ENCODE measurements around the gene PLEKHG5. TPM values are rescaled to one million over a fixed set of nuclear protein-coding genes. Genes with fewer than 3 reads are reported as not detected.
A peak's percentile ranks its signal among the peaks of the same experiment; 100 is the strongest.
"Not testable (repeated sequence)": the region's sequence is repeated elsewhere in the genome, so short reads cannot be mapped to it uniquely, and the experiment has no call there.

The PLEKHG5 gene
- total RNA-seq, 1 donor from 2014 or later, result 17.2 TPM

DNA sequence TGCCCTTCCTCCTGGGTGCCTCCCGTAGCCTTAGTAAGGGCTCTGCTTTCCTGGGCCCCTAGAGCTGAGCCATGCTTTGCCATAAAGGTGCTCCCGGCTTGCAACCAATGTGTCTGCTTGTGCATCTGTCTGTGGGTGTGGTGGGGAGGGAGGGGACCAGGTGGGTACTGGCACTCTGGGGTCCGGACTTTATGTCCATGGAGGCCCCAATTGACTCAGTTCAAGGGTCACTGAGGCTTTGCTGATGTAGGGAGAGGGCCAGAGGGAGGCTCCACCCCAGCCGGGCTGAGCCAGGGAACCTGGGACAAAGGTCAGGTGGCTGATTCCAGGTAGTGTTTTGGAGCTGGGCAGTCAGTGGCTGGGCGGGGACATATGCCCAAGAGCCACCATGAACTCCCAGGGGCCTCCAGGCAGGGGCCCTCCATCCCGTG lies 40.5 kb downstream of the PLEKHG5 start:
- Histone ChIP-seq H3K4me1 (peaks cover 18% of the 10 kb centered on the region), H3K36me3 (no peaks in the 10 kb centered on the region), H3K27me3 (peaks cover 9% of the 10 kb centered on the region), H3K9me3 (no peaks in the 10 kb centered on the region), H3K4me3 (no peak overlapping the region), H3K27ac (no peak overlapping the region)
- DNase-seq (ENCODE audit: extremely low spot score in 2 of 2), result no peak
- no peak for TF ChIP-seq POLR2A (IDR thresholded peaks at IDR 0.05)
- TF ChIP-seq, protein P1, sequence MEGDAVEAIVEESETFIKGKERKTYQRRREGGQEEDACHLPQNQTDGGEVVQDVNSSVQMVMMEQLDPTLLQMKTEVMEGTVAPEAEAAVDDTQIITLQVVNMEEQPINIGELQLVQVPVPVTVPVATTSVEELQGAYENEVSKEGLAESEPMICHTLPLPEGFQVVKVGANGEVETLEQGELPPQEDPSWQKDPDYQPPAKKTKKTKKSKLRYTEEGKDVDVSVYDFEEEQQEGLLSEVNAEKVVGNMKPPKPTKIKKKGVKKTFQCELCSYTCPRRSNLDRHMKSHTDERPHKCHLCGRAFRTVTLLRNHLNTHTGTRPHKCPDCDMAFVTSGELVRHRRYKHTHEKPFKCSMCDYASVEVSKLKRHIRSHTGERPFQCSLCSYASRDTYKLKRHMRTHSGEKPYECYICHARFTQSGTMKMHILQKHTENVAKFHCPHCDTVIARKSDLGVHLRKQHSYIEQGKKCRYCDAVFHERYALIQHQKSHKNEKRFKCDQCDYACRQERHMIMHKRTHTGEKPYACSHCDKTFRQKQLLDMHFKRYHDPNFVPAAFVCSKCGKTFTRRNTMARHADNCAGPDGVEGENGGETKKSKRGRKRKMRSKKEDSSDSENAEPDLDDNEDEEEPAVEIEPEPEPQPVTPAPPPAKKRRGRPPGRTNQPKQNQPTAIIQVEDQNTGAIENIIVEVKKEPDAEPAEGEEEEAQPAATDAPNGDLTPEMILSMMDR (IDR thresholded peaks at IDR 0.05), result no peak
- no peak for TF ChIP-seq POLR2AphosphoS5 (IDR thresholded peaks at IDR 0.05; ENCODE audit: insufficient read depth in 1 of 2, low read depth in 1 of 2)
- intact Hi-C loops (cut with DNase I), result no loop called here

DNA sequence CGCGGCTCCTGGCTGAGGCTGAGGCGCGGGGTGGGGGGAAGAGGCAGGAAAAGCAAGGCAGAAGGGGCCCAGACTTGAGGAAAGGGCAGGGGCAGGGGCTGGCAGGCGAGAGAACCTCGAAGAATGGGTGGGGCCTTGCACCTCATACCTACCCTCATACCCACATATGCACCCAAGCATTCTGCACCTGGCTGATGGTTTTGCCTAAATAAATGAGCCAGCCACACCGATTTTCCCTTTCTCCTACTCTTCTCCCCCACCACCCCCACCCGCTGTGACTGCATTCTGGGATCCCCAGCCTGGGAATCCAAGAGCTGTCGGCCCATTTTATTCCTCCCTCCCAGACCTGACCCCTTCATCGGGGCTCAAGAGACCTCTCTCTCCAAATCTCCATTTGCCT lies 41.0 kb downstream of the PLEKHG5 start:
- H3K27me3 ChIP-seq; intact Hi-C loops (cut with DNase I); H3K36me3 ChIP-seq; H3K9me3 ChIP-seq; H3K4me3 ChIP-seq; H3K27ac ChIP-seq; DNase-seq (ENCODE audit: extremely low spot score in 2 of 2): not testable (repeated sequence)
- peaks cover 18% of the 10 kb centered on the region for H3K4me1 ChIP-seq

DNA sequence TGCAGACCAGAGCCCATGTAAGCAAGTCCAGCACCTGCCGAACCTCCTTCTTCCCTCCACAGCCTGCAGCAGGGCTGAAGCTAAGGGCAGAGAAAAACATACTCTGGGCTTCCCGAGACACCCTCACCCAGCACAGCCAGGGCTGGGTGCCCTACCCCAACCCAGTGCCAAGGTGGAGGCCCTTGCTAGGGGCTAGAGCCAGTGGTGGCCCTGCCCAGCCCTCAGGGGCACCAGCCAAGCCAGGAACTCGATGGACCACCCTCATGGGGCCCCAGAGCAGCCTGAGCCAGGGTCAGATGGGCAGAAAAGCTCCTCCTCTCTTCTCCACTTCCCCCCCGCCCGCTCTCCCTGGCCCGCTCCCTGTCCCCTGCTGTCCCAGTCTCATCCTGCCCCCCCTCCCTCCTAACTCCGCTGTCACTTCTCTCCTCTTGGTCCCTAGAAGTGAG lies 41.4 kb downstream of the PLEKHG5 start:
- intact Hi-C loops (cut with DNase I), result no loop called here
- TF ChIP-seq POLR2AphosphoS5 (IDR thresholded peaks at IDR 0.05; ENCODE audit: insufficient read depth in 1 of 2, low read depth in 1 of 2), result no peak
- no peak for TF ChIP-seq POLR2A (IDR thresholded peaks at IDR 0.05)
- TF ChIP-seq, protein P1 (IDR thresholded peaks at IDR 0.05), result no peak
- DNase-seq (ENCODE audit: extremely low spot score in 2 of 2), result no peak
- no peak overlapping the region for H3K27ac ChIP-seq
- no peaks in the 10 kb centered on the region for H3K36me3 ChIP-seq
- H3K27me3 ChIP-seq, result peaks cover 6% of the 10 kb centered on the region
- no peaks in the 10 kb centered on the region for H3K9me3 ChIP-seq
- H3K4me1 ChIP-seq, result peaks cover 18% of the 10 kb centered on the region
- no peak overlapping the region for H3K4me3 ChIP-seq

DNA sequence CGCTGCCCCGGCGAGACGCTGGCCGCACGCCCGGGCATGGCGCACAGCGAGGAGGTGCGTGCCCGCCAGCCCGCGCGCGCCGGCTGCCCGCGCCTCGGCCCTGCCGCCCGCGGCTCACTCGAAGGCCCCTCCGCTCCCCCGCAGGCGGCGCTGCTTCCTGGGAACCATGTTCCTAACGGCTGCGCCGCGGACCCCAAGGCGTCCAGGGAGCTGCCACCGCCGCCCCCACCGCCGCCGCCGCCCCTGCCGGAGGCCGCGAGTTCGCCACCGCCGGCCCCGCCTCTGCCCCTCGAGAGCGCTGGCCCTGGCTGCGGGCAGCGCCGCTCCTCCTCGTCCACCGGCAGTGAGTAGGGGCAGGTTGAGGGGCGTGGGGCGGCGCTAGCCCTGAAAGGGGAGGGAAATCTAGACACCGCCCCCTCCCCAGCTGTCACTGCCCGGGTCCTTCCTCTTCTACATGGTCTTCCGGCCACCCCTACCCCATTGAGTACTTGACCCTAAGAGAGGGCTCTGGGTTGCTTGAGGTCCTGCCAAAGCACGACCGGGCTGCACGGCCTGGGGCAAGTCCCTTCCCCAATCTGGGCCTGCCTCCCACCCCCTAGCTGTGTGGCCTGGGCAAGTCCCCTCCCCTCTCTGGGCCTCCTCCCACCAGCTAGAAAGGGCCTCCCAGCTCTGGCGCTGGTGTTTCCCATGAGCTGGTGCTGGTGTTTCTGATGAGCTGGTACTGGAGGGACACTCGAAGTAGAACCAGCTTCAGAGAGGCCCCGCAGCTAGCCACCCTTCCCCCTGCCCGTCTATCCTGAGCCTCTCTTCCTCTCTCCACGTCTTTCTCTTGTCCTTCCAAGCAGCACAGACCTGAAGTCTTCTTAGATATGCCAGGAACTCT lies 42.5 kb downstream of the PLEKHG5 start:
- peaks cover 18% of the 10 kb centered on the region for H3K4me1 ChIP-seq
- intact Hi-C loops (cut with DNase I), result no loop called here
- TF ChIP-seq POLR2AphosphoS5 (IDR thresholded peaks at IDR 0.05; ENCODE audit: insufficient read depth in 1 of 2, low read depth in 1 of 2), result no peak
- TF ChIP-seq POLR2A (IDR thresholded peaks at IDR 0.05), result no peak
- TF ChIP-seq, protein P1 (IDR thresholded peaks at IDR 0.05), result no peak
- H3K27ac ChIP-seq, result no peak overlapping the region
- peaks cover 6% of the 10 kb centered on the region for H3K27me3 ChIP-seq
- peak overlapping the region; percentile 11 to 32 for H3K4me3 ChIP-seq
- DNase-seq (ENCODE audit: extremely low spot score in 2 of 2), result no peak
- no peaks in the 10 kb centered on the region for H3K9me3 ChIP-seq
- H3K36me3 ChIP-seq, result no peaks in the 10 kb centered on the region

DNA sequence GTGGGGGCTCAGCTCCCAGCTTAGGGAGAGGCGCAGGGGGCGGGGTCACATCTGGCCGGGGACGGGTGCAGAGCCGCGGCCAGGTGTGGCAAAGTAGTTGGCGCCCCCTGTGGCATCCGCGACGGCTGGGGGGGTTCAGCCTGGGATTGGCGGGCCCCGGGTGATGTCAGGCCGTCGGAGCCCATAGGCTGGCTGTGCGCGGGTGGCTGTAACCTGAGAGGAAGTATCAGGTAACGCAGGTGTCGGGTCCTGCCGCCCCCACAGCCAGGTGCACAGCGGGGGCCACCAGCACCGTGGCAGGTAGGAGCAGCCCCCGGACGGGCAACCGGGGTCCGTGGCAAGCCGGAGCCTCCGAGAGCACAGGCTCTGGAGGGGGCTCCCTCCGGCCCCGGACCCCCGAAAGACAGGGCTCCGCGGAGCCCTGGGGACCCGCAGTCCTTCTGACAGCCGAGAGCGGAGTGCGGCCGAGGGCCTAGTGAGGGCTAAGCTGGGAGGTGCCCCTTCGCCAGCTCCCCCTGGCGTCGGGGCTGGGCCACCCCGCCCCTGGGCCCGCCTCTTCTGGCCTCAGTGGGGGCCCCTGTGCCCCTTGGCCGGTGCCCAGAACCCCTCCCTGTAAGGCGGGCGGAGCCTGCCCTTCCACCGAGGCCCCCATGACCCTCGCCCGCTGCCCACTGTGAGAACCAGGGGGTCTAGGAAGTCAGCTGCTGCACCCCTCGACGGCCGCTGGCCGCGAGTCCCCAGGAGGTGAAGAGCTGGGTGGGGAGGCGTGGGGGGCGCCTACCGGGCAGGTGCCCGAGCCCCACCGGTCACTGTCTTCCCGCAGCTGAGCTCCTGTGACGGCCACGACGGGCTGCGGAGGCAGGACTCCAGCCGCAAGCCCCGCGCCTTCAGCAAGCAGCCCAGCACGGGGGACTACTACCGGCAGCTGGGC lies 43.4 kb downstream of the PLEKHG5 start:
- intact Hi-C loops (cut with DNase I), result no loop called here
- peaks cover 18% of the 10 kb centered on the region for H3K4me1 ChIP-seq
- H3K27ac ChIP-seq, result no peak overlapping the region
- peaks cover 6% of the 10 kb centered on the region for H3K27me3 ChIP-seq
- no peak for TF ChIP-seq POLR2AphosphoS5 (IDR thresholded peaks at IDR 0.05; ENCODE audit: insufficient read depth in 1 of 2, low read depth in 1 of 2)
- TF ChIP-seq POLR2A (IDR thresholded peaks at IDR 0.05), result no peak
- TF ChIP-seq, protein P1 (IDR thresholded peaks at IDR 0.05), result no peak
- no peaks in the 10 kb centered on the region for H3K9me3 ChIP-seq
- no peaks in the 10 kb centered on the region for H3K36me3 ChIP-seq
- H3K4me3 ChIP-seq, result peak overlapping the region; percentile 11 to 32
- DNase-seq (ENCODE audit: extremely low spot score in 2 of 2), result no peak

All from vagina (tissue), 2 donors.